HG03469 (cell line): ENCODE data around the gene NIFK.

ENCODE experiments used
- ATAC-seq: cut with Tn5 transposase; IDR thresholded peaks from one replicate; pipeline ENCODE4 v1.9.1; 2021; ENCODE audit warnings: mild to moderate bottlenecking, moderate library complexity, moderate number of reproducible peaks; ENCODE audit not compliant: unreplicated experiment

NIFK gene

DNA sequence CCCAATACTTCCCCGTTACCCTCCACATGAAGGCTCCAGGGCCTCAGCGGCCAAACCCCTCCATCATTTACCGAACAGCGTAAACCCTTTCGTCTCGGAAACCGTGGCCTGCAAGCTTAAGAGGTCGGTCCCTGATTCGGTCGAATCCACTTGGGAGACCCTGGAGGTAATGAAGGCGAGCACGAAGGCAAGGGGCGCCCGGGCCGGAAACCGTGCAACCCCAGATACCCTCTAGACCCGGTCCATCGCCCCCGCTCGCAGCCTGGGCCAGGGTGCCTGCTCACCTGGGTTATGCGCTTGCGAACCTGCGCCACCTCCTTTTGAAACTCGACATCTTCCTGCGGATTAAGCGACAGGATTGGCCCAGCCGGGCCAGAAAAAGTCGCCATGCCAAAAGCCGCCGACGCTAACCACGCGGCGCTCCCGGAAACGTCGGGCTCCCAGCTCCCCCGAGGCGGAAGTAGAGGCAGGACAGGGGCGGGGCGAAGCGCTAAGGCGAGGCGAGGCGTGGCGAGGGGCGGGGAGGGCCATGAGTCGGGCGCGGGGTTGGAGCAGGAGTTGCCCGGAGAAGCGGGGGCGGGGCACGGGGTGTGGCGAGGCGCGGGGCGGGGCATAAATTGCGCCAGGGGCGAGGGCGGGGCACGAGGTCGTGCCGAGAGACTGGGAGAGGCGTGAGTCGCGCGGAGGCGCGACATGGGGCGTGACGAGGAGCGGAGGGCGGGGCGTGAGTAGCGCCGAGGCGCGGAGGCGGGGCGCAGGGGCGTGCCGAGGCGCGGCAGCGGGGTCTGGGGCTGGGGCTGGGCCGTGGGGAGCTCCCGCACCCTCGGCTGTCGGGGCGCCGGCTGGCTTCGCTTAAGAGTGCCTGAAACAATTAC lies at the start of gene NIFK:
Gene NIFK, minus strand, starts transcription at position 414 of the 875 bp plus-strand sequence. Its CDS starts 25 bp downstream, at position 389.
- peak; percentile 72 for ATAC-seq

DNA sequence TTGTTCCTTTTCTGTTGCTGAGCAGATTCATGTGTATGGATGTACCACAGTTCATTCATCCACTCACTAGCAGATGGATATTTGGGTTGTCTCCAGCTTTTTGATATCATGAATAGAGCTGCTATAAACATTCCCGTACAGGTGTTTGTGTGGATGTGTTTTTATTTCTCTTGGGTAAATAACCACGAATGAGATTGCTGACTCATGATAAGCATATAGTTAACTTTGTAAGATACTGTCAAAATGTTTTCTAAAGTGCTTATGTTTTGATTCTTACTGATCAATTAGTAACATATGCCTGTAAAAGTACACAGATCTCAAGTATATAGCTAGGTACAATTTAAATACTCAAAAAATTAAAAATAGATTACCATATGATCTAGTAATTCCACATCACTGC lies 46.5 kb upstream of the NIFK start:
- ATAC-seq, result no peak

DNA sequence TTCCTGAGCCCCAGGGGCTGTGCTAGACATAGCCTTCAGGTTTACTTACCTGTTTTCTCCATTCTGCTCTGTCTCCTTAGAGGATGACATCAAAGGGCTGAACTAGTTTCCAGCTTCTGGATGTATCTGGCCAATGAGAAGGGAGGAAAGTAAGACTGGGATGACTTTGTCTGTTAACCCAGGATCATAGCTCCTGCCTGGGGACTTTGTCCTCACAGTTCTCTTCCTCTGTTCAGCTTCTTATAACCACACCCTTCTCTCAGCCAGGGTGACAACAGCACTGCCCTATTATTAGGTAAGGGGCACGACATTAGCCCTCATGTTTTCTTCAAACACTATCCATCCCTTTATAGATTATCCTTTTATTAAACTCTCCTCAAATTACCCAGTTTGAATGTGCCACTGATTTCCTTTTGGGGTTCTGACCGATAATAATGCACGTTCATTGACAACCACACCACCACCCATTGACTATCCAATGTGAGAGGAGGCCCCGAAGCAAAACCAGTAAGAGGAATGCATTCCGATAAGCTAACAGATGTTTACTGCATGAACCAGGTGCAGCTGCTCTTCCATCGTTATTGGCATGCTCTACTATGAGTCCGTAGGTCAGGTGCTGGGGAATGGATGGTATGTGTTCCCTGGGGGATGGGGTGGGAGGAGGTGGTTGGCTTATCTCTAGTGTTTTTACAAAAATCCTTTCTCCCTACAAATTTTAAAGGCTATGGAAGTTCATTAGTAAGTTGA lies 42.2 kb upstream of the NIFK start:
- ATAC-seq, result no peak

GRCh38 chr2:121777699-121778058 lies 41.0 kb upstream of the NIFK start:
- no peak for ATAC-seq

DNA sequence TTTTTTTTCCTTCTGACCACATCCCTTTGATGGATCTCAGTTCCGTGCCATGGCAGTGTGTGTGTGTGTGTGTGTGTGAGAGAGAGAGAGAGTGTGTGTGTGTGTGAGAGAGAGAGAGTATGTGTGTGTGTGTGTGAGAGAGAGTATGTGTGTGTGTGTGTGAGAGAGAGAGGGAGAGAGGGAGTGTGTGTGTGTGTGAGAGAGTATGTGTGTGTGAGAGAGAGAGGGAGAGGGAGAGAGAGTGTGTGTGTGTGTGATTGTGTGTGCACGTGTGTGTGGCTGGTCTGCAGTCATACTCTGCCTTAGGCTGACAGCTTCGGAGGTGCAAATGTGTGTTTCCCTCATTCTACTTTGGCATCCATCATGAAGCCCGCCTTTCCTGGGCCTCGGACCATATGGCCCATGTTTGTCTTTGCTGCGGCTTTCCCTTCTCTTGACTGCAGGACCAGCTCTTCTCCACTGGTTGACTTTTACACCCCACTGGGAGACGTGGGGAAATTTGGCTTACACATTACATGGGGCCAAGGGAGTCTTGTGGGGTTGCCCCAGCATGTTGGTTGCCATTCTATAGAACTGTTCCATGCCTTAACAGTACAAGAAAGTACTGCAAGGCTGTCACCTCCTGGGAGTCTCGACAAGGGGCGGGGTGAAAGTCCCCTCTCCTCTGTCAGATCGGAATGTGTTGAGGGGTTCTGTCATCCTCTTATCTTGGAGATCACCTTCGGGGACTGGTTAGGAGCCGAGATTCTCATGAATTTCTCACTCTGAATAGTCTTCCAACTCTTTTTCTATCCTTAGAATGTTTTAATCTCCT lies 40.4 kb upstream of the NIFK start:
- ATAC-seq, result no peak

DNA sequence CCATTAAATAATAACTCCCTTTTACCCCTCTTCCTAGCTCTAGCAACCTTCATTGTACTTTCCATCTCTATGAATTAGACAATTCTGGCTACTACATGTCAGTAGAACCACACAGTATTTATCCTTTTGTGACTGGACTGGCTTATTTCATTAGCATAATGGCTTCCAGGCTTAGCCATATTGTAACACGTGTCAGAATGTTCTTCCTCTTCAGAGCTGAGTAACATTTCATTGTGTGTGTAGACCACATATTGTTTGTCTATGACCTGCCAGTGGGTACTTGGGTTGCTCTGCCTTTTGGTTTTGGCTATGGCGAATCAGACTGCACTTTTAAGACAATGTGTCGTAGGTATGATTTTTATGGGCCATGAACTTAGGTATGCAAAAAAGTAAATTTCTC lies 39.7 kb upstream of the NIFK start:
- no peak for ATAC-seq

GRCh38 chr2:121774235-121774634 lies 37.6 kb upstream of the NIFK start:
- no peak for ATAC-seq

- ATAC-seq, result no peak
Measured at GRCh38 chr2:121771976-121772742, 35.5 kb upstream of the NIFK start.

DNA sequence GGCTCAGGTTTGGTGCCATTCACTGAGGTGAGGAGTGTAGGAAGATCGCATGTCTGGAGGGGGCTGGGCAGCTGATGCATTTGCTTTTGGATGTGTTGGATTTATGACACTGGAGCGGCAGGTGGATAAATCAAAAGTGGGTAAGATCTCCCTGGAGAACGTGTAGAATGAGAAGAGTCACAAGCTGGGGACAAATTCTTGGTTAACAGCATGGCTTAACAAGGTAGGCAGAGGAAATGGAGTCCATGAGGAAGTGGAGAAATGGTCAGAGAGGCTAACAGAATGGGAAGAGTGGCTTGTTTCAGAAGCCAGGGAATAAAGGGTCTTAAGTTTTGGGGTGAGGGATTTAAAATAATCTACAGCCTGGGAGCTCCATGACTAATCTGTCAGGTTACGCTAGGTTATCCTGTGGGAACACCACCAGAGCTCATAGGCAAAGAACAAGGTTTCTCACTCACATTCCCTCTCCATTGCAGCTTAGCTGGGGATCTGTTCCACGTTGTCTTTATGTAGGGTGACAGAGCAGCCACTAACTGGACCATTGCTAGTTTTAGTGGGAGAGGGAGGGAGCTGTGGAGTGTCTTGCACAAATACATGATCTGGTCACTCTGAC lies 31.6 kb upstream of the NIFK start:
- ATAC-seq, result no peak

DNA sequence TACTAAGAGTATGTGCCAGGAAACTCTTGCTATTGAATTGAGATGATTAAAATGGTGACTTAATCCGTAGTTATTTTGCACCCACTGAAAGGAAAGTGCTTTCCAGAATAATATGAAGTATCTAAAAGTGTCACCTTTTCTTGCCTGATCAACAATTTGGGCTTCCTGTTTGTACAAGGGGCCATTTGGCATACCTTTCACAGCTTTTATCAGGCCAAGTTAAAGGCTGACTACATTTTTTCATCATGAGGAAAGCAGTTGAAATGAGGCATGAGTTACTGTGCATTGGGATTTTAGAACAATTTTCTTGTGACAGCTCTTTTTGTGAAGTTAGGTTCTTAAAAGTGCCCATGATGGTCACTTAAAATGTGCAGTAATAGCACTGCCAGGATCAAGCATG lies 29.9 kb upstream of the NIFK start:
- ATAC-seq, result no peak

GRCh38 chr2:121764681-121765228 lies 28.1 kb upstream of the NIFK start:
- ATAC-seq, result no peak

DNA sequence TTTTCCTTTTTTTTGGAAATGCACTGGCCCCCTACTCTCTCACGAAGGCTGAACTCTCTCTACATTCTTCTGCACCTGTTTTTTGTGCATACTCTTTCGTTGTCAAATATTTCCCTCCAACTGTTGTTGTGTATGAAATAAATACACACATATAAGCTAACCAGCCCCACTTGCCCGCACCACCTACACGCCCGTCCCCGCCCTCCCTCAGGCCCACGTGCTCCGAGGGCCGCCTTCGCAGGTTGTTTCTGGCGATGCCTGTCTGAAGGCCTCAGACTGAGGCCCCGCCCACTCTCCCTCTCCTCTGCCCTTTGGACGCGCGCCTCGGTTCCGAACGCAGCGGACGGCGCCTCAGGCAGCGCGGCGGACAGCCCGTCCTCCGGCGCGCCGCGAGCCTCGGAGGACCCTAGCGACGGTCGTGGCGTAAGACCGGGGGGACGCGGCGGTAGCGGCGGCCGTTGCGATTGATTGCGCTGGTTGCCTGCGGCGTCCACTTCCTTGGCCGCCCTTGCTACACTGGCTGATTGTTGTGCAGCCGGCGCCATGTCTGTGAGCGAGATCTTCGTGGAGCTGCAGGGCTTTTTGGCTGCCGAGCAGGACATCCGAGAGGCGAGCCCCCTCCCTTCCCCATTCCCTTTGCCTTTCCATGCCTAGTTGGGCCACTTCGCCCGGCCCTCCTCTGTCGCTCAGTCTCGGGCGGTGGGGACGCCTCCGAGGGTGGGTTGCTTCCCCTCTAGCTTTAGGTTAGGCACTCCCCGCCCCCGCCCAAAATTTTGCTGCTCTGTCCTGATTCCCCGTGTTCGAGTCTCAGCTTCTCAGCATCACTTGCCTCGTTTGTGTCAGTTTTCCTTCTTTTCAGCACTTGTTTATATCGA lies 18.8 kb upstream of the NIFK start, which contains the start of gene TSN:
Gene TSN, plus strand, starts transcription at position 415 of the 875 bp plus-strand sequence. Its CDS starts 129 bp downstream, at position 544.
- ATAC-seq, result peak; percentile 99

GRCh38 chr2:121754851-121755236 lies 18.2 kb upstream of the NIFK start:
- ATAC-seq, result no peak

GRCh38 chr2:121748202-121748601 lies 11.5 kb upstream of the NIFK start:
- ATAC-seq, result no peak

DNA sequence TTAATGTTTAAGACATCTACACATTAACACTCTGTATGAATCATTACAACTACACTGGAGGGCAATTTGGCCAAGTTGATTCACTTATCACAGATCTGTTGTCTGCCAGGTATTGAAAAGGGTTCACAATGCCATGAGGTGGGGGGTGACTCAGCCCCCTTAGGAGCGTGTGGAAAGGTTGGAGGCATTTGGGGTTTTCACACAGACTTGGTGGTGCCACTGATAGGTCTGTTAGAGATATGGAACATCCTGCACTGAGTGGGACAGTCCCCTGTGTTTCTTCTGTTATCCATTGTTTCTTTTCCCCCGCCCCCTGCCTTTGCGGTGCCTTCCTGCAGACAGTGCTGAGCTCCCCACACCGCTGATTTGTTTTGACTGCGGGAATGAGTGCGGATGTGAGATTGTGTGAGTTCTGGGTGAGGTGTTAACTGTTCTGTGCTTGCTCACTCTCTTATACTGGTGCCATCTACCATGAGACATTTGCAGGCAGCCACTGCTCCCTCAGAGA lies 9.4 kb upstream of the NIFK start:
- ATAC-seq, result no peak

DNA sequence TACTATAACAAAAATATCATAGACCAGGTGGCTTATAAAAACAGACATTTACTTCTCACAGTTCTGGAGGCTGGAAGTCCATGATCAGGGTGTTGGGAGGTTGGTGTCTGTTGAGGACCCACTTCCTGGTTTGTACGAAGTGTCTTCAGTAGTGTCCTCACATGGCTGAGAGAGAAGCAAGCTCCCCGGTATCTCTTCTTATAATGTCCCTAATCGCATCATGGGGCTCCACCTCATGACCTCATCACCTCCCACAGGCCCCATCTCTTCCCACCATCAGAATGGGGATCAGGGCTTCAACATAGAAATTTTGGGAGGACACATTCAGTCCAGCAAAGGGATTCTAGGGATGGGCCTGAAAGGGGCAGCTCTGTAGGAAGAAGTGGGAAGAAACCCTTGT lies 4.8 kb upstream of the NIFK start:
- ATAC-seq, result no peak

- ATAC-seq, result no peak
Measured at GRCh38 chr2:121740973-121741372, 4.3 kb upstream of the NIFK start.

GRCh38 chr2:121736140-121736461 lies 574 bp downstream of the NIFK start:
- ATAC-seq, result no peak
